Neural progenitor cell (in vitro differentiated cells): ENCODE data around the gene FAM234B.

ENCODE experiments used
- CTCF ChIP-seq: fragments of 200-600 bp; sonication (generic); IDR thresholded peaks from 2 replicates; pipeline ENCODE4 v1.5.1; 2017; ENCODE audit warnings: antibody characterized with exemption, mild to moderate bottlenecking
- EZH2 ChIP-seq: fragments of 200-600 bp; sonication (generic); IDR thresholded peaks from 2 replicates; pipeline ENCODE4 v1.6.1; 2017; ENCODE audit warnings: antibody characterized with exemption, mild to moderate bottlenecking, moderate library complexity
- EZH2phosphoT487 ChIP-seq: fragments of 200-600 bp; sonication (generic); IDR thresholded peaks from 2 replicates; pipeline ENCODE4 v1.6.1; 2017; ENCODE audit warnings: antibody characterized with exemption

- no peak for TF ChIP-seq CTCF
- no peak for TF ChIP-seq EZH2
- no peak for TF ChIP-seq EZH2phosphoT487
Measured at GRCh38 chr12:13062669-13063068, 18.5 kb downstream of the FAM234B start.
